NCI-H2107 treated with DMSO at 0.1 percent for 48 hours (cell line): ENCODE measurements around the gene CADM2.

Experiments
- DNase-seq: peaks from one replicate; lab custom pipeline; 2025; ENCODE audit not compliant: unreplicated experiment; lab: John Stamatoyannopoulos, UW

The CADM2 gene

GRCh38 chr3:85554153-85554552, 595.4 kb downstream of the CADM2 start:
- no peak for DNase-seq

- DNase-seq, result no peak
Observed at GRCh38 chr3:85560088-85560785, 601.4 kb downstream of the CADM2 start.

GRCh38 chr3:85567071-85567676, 608.4 kb downstream of the CADM2 start:
- DNase-seq, result no peak

GRCh38 chr3:85570819-85571218, 612.0 kb downstream of the CADM2 start:
- DNase-seq, result no peak

- no peak for DNase-seq
Observed at GRCh38 chr3:85571835-85572234, 613.0 kb downstream of the CADM2 start.

- DNase-seq, result no peak
Observed at GRCh38 chr3:85572426-85572825, 613.6 kb downstream of the CADM2 start.

- no peak for DNase-seq
Observed at GRCh38 chr3:85572978-85573377, 614.2 kb downstream of the CADM2 start.

- DNase-seq, result no peak
Observed at GRCh38 chr3:85574006-85574705, 615.4 kb downstream of the CADM2 start.

GRCh38 chr3:85576091-85576690, 617.4 kb downstream of the CADM2 start:
- peak; percentile 42 for DNase-seq

- DNase-seq, result no peak
Observed at GRCh38 chr3:85576697-85577200, 618.0 kb downstream of the CADM2 start.

- DNase-seq, result no peak
Observed at GRCh38 chr3:85584779-85585356, 626.1 kb downstream of the CADM2 start.

- DNase-seq, result no peak
Observed at GRCh38 chr3:85586018-85586417, 627.2 kb downstream of the CADM2 start.

GRCh38 chr3:85589145-85589544, 630.4 kb downstream of the CADM2 start:
- no peak for DNase-seq

GRCh38 chr3:85591451-85591850, 632.7 kb downstream of the CADM2 start:
- no peak for DNase-seq

- no peak for DNase-seq
Observed at GRCh38 chr3:85592256-85592655, 633.5 kb downstream of the CADM2 start.

GRCh38 chr3:85594676-85595075, 635.9 kb downstream of the CADM2 start:
- no peak for DNase-seq

GRCh38 chr3:85603378-85603777, 644.6 kb downstream of the CADM2 start:
- DNase-seq, result peak; percentile 85

- DNase-seq, result no peak
Observed at GRCh38 chr3:85604641-85605040, 645.9 kb downstream of the CADM2 start.

- no peak for DNase-seq
Observed at GRCh38 chr3:85605066-85605465, 646.3 kb downstream of the CADM2 start.

GRCh38 chr3:85626662-85627061, 667.9 kb downstream of the CADM2 start:
- no peak for DNase-seq

- peak; percentile 90 for DNase-seq
Observed at GRCh38 chr3:85627932-85628331, 669.1 kb downstream of the CADM2 start.
